GM23248 (cell line): Measurements from ENCODE around the gene LSM14A.

Source experiments
- EZH2 ChIP-seq: fragments of 200-600 bp; sonication (generic); IDR thresholded peaks from 2 replicates; pipeline ENCODE4 v1.6.1; 2018; ENCODE audit warnings: antibody characterized with exemption, mild to moderate bottlenecking; ENCODE audit not compliant: insufficient read depth, poor library complexity, severe bottlenecking
- EZH2phosphoT487 ChIP-seq: fragments of 200-600 bp; sonication (generic); IDR thresholded peaks from 2 replicates; pipeline ENCODE4 v1.6.1; 2018; ENCODE audit warnings: antibody characterized with exemption, moderate library complexity, mild to moderate bottlenecking, low read depth; ENCODE audit not compliant: insufficient read depth

DNA sequence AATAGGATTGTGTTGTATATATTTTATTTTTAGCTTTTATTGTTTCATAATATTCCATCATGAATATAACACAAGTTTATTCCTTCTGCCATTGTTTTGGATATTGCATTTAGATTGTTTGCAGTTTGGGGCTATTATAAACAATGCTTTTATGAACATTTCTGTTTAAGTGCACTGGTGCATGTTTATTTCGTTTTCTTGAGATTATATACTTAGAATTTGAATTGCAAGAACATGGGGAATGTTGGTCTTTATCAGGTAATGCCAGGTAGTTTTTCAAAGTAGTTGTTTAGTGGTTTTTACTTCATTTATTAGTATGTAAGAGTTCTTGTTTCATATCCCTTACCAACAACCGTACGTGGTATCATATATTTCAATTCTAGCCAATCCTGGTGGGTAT, 4.3 kb downstream of the LSM14A start:
- TF ChIP-seq EZH2phosphoT487 (no peak), EZH2 (no peak)
